Measurements from ENCODE around the gene IFIH1.
A peak's percentile ranks its signal among the peaks of the same experiment; 100 is the strongest.

The IFIH1 gene

GRCh38 chr2:162308747-162309503 is 9.6 kb downstream of the IFIH1 start:
- no peak for FAIRE-seq

DNA sequence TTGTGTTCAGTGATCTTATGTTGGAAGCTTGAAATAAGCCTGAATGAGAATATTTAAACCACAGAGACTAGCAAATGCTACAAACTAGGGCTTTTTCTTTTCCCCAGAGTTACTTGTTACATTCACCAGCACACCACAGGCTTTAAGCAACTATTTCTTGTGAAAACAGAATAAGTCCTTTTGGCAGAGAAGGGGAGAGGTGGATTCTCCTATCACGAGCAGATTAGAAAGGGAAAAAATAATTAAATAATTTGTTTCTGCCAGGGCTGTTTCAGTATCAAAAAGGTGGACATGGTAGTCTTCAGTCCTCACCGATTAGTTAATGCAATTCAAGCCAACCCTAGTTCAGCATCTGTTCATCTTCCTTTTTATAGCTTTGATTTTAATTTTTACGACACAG is 12.6 kb downstream of the IFIH1 start:
- no peak for FAIRE-seq

- no peak for FAIRE-seq
Observed at GRCh38 chr2:162301877-162302276, 16.6 kb downstream of the IFIH1 start.

DNA sequence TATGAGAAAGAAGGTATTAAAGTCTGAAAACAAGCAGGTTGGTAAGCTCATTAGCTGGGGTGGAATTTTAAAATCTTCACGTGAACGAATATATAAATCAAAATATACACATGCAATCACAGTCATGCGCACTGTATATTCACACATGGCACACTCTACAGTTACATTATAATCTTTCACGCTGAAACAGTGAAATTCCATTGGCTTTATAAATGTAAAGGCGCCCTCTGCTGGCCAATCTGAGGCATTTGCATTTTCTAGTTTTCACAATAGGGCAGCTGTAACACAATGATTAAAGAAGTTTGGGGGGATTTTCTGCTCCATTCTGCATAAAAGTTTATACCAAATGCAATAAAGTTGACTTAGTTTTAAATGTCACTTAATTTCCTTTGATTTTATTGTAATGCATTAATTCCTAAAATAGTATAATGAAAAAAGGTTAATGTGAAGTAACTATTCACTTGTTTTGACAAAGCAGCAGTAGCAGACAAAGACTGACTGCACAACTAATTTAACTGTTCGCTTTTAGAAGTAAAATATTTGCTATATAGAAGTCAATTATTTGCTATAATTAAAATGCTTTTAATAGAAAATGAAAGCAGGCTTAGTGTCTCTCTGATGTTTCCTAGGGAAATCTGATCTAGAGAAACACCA is 17.2 kb downstream of the IFIH1 start:
- peak; percentile 62 for FAIRE-seq

- FAIRE-seq, result no peak
Observed at GRCh38 chr2:162300266-162300665, 18.2 kb downstream of the IFIH1 start.

GRCh38 chr2:162298669-162299335 is 19.7 kb downstream of the IFIH1 start:
- no peak for FAIRE-seq

GRCh38 chr2:162297925-162298552 is 20.4 kb downstream of the IFIH1 start:
- peak; percentile 86 for FAIRE-seq

DNA sequence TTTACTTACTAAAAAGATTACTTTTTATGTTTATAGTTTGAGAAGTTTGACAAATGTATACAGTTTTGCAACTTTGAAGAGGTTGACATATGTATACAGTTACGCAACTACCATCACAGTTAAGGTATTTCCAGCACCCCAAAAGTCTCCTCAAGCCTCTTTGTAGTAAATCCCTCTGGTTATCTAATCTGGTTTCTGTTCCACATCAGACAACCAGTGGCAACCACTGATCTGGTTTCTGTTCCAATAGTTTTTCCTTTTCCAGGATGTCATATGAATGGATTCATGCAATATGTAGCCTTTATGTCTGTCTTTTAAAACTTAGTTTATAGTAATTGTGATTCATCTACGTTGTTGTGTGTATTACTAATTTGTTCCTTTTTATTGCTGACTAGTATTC is 23.5 kb downstream of the IFIH1 start:
- no peak for FAIRE-seq

- peak; percentile 10 for FAIRE-seq
Observed at GRCh38 chr2:162293122-162293786, 25.2 kb downstream of the IFIH1 start.

- peak; percentile 36 for FAIRE-seq
Observed at GRCh38 chr2:162291748-162292147, 26.7 kb downstream of the IFIH1 start.

- FAIRE-seq, result no peak
Observed at GRCh38 chr2:162282765-162283425, 35.6 kb downstream of the IFIH1 start.

GRCh38 chr2:162280654-162281053 is 37.8 kb downstream of the IFIH1 start:
- no peak for FAIRE-seq

GRCh38 chr2:162277381-162277780 is 41.1 kb downstream of the IFIH1 start:
- FAIRE-seq, result no peak

DNA sequence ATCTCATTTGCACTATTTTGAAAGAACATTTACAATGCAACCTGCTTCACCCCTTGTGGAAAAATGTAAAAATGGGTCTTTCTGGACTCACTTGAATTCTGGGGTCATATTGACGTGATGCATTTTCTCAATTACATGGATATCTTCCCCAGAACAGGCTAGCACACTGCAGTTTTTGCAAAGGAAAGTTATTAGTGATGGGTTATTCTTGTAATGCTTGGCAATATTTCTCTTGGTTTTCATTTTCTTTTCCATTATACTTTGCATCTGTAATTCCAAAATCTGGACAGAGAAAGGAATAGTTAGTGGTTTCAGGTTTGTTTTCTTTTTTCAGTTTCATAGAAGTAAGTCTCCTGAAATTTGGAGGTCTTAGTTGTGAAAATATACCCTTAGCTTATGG is 50.5 kb downstream of the IFIH1 start:
- no peak for FAIRE-seq

DNA sequence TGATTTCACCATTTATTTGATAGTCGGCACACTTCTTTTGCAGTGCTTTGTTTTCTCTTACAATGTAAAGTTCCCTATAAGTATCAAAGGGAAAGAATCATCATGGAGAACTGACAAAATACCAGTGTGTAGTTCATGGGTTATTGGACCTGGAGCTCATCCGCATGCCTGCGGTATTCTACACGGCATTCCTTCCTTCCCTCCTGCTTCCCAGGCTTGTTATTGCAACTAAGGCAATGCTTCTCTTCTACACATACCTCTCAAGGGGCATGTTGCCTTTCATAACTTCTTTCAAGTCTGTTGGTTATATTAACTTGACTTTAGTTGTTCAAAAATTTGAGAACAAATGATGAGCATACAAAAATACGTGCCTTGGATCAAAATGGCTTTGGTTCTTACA is 51.0 kb downstream of the IFIH1 start:
- FAIRE-seq, result no peak

GRCh38 chr2:162266460-162266760 is 52.1 kb downstream of the IFIH1 start:
- no peak for FAIRE-seq

DNA sequence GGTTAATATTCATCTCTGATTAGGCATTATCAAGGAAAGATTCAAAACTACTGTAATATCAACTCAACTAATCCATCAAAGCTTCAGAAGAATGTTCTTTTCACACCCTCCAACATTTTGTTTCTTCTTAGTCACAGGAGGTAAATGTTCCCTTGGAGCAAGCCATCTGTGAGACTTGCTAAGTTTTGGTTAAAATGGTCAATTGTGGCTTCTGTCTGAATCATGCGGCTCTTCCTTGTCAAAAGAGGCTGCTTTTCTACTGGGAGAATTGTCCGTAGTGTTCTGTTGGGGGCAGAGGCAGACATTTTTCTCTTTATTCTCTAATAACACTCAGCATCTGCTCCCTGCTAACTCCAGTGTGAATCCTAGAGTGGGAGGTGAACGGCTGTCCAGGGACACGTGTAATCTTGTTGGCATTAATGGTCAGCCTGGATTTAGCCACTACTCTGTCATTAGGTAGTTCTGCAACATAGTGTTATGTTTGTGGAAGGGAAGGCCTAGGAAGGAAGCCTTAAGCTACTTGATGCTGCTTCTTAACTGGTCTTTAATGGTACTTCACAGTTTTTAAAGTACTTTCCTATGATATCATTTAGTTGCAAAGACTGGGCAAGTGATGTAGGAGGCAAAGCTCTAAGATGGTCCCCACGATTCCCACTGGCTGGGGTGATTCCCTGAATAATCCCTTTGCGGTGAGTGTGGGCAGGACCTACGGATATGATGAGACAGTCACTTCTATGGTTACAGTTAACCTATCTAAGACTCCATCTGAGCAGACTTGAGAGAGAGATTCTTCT is 52.6 kb downstream of the IFIH1 start:
- FAIRE-seq, result no peak

DNA sequence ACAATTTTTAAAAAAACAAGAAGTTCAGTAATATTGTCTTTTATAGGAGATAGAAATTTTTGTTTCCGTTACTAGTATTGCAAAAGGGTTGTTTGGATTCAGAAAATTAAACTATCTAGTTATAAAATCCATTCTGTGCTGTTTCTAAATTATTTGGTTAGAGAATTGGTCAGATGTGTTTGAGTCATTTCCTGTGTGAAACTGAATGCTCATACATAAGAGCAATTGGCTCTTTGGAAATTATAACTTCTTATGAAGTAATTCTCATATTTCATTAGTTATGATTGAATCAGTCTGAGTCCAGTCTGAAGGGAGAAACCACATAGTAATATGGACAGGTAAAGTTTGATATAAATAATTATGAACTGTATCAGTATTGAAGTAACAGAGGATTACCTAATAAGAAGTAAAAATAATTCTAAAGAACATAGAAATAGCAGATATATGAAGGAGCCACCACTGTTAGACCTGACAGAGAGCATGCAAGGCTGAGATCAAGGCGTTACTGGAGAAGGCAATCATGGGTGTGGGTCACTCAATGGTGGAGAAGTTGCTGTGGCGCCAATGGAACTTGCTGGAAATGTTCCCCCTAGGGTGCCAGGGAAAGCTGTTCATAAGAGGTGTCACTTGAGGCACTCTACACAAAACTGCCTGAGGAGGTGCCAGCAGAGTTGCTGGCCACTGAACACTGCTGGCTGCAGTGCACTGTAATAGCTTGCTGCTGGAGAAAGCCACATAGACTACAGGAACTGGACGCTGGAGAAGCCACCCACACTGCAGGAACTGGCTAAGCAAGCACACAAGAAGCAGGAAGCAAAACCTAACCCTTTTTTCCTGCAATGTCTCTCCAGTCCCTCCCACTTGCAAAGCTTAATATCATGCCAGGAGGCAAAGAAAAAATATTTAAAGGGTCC is 57.2 kb downstream of the IFIH1 start:
- FAIRE-seq, result peak; percentile 33

GRCh38 chr2:162258686-162259085 is 59.8 kb downstream of the IFIH1 start:
- FAIRE-seq, result no peak

DNA sequence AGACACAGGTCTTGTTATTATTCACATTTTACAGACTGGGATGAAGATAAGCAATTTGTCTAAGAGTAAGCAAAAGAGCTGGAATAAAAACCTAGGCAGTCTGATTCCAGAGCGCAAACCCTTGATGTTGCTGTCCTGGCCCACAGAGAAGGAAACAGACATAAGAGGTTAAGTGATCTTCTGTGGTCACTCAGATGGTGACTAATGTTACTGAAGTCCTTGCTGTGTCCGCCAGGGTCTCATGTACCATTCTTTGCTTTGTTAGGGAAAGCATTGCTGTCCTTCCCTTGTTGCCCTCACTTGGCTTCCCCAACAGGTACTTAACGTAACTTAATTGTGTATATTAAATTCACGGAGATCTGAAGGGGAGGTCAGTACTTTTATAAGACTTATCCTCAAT is 60.3 kb downstream of the IFIH1 start:
- no peak for FAIRE-seq

GRCh38 chr2:162257425-162257824 is 61.1 kb downstream of the IFIH1 start:
- FAIRE-seq, result no peak
